Measurements from ENCODE around the gene OSBPL1A.

Gene OSBPL1A

DNA sequence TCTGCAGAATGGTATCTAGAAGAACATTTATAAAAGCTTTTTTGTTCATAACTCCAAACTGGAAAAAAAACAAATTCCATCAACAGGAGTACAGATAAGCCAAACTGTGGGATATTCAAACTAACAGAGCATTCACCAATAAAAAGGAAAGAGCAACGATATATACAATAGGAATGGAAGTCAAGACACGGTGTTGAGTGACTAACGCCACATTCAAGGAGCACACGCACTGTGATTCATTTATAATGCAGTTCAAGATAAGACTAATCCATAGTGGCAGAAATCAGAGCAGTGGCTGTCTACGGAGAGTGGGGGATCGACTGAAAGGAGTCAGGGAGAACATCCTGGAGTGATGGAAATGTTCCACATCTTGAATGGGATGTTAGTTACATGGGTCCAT is 188.1 kb downstream of the OSBPL1A start:
- H3K9ac ChIP-seq (ENCODE audit: low read length): no peak overlapping the region
- no peak overlapping the region for H3K4me3 ChIP-seq (ENCODE audit: low read depth in 1 of 2, low read length in 2 of 2)
- H3K36me3 ChIP-seq (ENCODE audit: insufficient read depth, low read length): no peaks in the 10 kb centered on the region
- H3K9me3 ChIP-seq (ENCODE audit: low read length): no peaks in the 10 kb centered on the region
- H3K27me3 ChIP-seq (ENCODE audit: control insufficient read depth in 1 of 2, insufficient read depth in 2 of 2, low read length in 2 of 2): no peaks in the 10 kb centered on the region
- H3K27ac ChIP-seq (ENCODE audit: low read depth, low read length): no peak overlapping the region
- no peaks in the 10 kb centered on the region for H3K4me1 ChIP-seq (ENCODE audit: insufficient read depth, low read length)

DNA sequence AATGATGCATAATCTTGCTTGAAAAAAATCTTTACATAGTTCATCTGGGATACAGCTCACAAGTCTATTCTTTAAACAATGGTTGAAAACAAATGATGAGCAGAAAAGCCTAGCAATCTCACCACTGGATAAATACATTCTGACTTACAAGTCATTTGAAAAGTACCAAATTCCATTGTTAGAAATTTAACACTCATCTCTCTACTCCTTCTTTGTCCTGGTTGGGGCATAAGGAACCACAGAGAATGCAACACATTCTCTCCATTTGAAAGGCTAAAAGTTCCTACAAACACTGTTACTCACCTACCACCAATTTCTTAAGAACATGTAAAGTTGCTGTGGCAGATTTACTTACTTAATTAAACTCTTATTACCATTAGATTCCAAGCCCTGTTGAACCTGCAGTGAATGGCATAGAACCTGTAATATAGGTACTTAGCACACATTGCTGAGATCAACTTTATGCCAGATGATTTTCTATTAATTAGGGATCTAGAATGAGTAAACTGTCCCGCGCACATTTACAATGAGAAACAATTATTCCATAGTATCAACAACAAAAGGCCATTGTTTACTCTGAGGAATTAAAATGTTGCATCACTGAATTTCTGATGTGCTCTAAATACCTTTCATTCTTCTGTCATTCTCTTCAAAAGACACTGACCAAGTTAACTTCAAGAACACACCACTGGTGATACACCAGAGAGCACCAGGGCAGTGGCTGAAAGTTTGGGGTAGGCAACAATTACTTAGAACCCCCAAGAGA is 189.2 kb downstream of the OSBPL1A start:
- Histone ChIP-seq H3K9ac (ENCODE audit: low read length) (no peak overlapping the region), H3K36me3 (ENCODE audit: insufficient read depth, low read length) (no peaks in the 10 kb centered on the region), H3K9me3 (ENCODE audit: low read length) (no peaks in the 10 kb centered on the region), H3K4me3 (ENCODE audit: low read depth in 1 of 2, low read length in 2 of 2) (no peak overlapping the region), H3K27ac (ENCODE audit: low read depth, low read length) (no peak overlapping the region), H3K4me1 (ENCODE audit: insufficient read depth, low read length) (peaks cover 4% of the 10 kb centered on the region), H3K27me3 (ENCODE audit: control insufficient read depth in 1 of 2, insufficient read depth in 2 of 2, low read length in 2 of 2) (no peaks in the 10 kb centered on the region)

DNA sequence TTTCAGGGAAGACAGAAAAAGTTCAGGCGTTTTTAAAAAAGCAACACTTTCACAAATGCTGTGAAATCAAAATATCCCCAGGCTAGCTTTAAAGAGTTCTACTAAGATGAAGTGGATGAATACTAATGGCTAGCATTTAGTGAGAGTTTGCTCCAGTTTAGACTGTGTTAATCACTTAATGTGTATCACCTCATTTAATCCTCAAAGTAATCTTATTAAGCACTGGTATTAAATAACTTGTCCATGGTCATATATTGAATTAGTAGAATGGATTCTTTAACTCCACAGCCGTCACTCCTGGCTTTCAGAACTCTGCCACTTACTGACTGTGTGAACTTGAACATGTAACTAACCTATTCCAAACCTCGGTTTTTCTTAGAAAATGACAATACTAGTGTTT is 192.7 kb downstream of the OSBPL1A start:
- H3K27ac ChIP-seq (ENCODE audit: low read depth, low read length): no peak overlapping the region
- no peaks in the 10 kb centered on the region for H3K27me3 ChIP-seq (ENCODE audit: control insufficient read depth in 1 of 2, insufficient read depth in 2 of 2, low read length in 2 of 2)
- no peaks in the 10 kb centered on the region for H3K9me3 ChIP-seq (ENCODE audit: low read length)
- H3K36me3 ChIP-seq (ENCODE audit: insufficient read depth, low read length): no peaks in the 10 kb centered on the region
- peaks cover 20% of the 10 kb centered on the region for H3K4me1 ChIP-seq (ENCODE audit: insufficient read depth, low read length)
- H3K4me3 ChIP-seq (ENCODE audit: low read depth in 1 of 2, low read length in 2 of 2): no peak overlapping the region
- H3K9ac ChIP-seq (ENCODE audit: low read length): no peak overlapping the region

DNA sequence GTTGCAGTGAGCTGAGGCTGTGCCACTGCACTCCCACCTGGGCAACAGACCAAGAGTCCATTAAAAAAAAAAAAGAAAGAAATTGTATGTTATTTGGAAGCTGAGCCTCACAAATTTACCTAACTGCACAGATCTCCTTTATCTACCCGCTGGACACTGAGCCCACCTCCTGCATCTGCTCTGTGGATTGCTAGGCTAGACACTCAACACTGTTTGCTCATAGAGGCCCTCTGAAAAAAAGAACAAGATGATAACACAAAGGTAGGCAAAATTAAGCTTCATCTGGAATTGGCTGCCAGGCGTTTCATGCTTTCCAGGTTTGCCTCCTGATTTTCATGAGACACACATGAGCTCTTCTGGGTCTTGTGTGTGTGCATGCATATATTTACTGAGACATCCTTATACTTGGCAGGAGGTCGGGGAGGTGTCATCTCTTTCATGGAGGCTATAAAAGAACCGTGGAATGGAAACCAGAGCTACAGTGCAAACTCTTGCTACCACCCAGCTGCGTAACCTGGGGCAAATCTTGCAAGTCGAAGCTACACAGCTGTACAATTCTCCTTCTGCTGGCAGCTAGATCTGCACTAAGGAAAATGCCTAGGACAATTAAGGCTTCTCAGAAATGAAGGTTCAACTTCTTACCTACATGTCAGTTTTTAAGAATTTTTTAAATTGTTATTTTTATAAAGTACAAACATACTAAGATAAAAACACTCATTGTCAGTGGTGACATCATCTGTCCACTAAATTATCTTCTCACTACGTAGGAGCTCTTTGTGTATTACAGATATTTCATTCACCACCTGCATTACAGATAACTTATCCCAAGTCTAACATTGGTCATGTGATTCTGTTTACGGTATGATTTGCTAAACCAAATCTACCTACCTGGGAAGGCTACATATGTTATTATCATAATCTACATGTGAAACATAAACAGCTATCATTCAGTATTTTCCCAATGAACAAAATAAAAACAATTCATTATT is 195.6 kb downstream of the OSBPL1A start:
- Histone ChIP-seq H3K4me3 (ENCODE audit: low read depth in 1 of 2, low read length in 2 of 2) (no peak overlapping the region), H3K9ac (ENCODE audit: low read length) (no peak overlapping the region), H3K4me1 (ENCODE audit: insufficient read depth, low read length) (peaks cover 27% of the 10 kb centered on the region), H3K27me3 (ENCODE audit: control insufficient read depth in 1 of 2, insufficient read depth in 2 of 2, low read length in 2 of 2) (no peaks in the 10 kb centered on the region), H3K27ac (ENCODE audit: low read depth, low read length) (no peak overlapping the region), H3K36me3 (ENCODE audit: insufficient read depth, low read length) (no peaks in the 10 kb centered on the region), H3K9me3 (ENCODE audit: low read length) (no peaks in the 10 kb centered on the region)

DNA sequence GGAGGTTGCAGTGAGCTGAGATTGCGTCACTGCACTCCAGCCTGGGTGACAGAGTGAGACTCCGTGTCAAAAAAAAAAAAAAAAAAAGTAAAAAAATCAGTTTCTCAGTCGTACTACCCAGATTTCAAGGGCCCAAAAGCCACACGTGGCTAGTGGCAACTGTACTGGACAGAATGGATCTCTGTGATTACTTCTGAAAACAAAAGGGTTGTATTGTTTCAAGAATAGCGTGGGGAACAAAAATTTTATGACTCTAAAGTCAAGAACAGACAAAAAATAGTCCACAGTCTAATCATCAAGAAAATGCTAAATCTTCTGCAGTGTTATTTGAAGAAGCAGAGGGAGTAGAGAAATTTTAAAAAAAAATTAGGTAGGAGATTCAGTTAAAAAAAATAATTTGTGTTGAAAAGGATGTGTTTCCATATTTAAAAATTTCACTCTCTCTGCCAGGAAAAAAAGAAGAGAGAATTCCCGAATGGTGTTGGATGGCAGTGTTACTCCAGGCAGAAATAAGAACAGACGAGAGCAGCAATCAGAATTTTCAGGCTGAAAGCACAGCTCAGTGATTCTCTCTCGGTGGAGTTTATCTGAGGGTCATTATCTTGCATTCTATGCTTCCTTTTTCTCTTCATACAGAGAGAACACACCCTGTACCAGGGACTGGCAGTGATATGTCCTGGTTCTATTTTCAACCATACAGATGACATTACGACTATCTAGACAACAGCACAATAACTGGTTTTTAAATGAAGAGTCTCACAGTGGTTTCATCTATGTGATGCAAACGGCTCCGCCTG is 196.9 kb downstream of the OSBPL1A start:
- Histone ChIP-seq H3K4me1 (ENCODE audit: insufficient read depth, low read length) (peaks cover 27% of the 10 kb centered on the region), H3K27me3 (ENCODE audit: control insufficient read depth in 1 of 2, insufficient read depth in 2 of 2, low read length in 2 of 2) (no peaks in the 10 kb centered on the region), H3K27ac (ENCODE audit: low read depth, low read length) (no peak overlapping the region), H3K9ac (ENCODE audit: low read length) (no peak overlapping the region), H3K9me3 (ENCODE audit: low read length) (no peaks in the 10 kb centered on the region), H3K4me3 (ENCODE audit: low read depth in 1 of 2, low read length in 2 of 2) (no peak overlapping the region), H3K36me3 (ENCODE audit: insufficient read depth, low read length) (no peaks in the 10 kb centered on the region)

DNA sequence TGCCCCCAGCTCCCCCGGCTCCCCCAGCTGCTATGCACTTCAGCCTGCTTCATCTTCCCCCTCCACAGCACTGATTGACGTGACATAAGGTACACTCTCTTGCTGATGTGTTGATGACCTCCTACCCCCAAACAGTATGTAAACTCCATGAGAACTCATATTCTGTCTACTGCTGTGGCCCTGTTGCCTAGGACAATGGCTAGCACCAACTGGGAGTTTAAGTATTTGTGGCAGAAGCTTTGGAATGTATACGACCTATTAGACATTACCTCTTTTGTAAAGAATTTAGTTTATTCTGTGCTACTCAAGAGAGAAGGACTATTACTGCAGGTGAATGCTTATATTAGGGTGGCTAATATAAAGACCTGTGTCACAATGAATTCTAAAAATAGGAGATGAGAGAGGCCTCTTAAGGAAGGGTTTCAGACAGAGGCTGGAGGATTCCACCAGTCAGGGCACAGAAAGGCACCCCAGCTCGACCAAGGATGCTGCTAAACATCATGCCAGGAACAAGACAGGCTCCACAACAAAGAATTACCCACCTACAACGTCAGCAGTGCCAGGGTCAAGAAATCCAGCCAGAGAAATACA is 198.2 kb downstream of the OSBPL1A start:
- no peak overlapping the region for H3K27ac ChIP-seq (ENCODE audit: low read depth, low read length)
- peaks cover 2% of the 10 kb centered on the region for H3K36me3 ChIP-seq (ENCODE audit: insufficient read depth, low read length)
- H3K27me3 ChIP-seq (ENCODE audit: control insufficient read depth in 1 of 2, insufficient read depth in 2 of 2, low read length in 2 of 2): no peaks in the 10 kb centered on the region
- no peak overlapping the region for H3K4me3 ChIP-seq (ENCODE audit: low read depth in 1 of 2, low read length in 2 of 2)
- H3K9ac ChIP-seq (ENCODE audit: low read length): no peak overlapping the region
- no peaks in the 10 kb centered on the region for H3K9me3 ChIP-seq (ENCODE audit: low read length)
- peaks cover 27% of the 10 kb centered on the region for H3K4me1 ChIP-seq (ENCODE audit: insufficient read depth, low read length)

DNA sequence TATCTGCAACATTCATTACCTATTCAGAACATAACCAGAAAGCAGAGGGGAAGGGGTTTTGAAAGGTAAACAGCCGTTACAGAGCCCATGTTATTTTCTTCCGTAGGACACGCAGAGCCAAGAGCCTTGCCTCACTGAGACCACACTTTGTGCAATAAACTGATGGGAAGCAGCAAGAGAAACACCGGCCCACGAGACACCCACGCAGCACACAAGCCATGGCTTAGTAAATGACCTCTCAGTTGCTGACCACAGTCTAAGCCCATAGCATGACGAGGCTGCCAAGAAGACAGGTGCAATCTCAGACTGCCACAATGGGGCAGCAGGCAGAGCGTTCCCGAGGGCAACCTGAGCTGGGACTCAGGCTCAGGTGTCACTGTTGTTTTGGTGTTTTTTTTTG is 199.2 kb downstream of the OSBPL1A start:
- H3K27ac ChIP-seq (ENCODE audit: low read depth, low read length): no peak overlapping the region
- no peak overlapping the region for H3K9ac ChIP-seq (ENCODE audit: low read length)
- peaks cover 3% of the 10 kb centered on the region for H3K36me3 ChIP-seq (ENCODE audit: insufficient read depth, low read length)
- H3K9me3 ChIP-seq (ENCODE audit: low read length): no peaks in the 10 kb centered on the region
- peaks cover 23% of the 10 kb centered on the region for H3K4me1 ChIP-seq (ENCODE audit: insufficient read depth, low read length)
- H3K4me3 ChIP-seq (ENCODE audit: low read depth in 1 of 2, low read length in 2 of 2): no peak overlapping the region
- no peaks in the 10 kb centered on the region for H3K27me3 ChIP-seq (ENCODE audit: control insufficient read depth in 1 of 2, insufficient read depth in 2 of 2, low read length in 2 of 2)

DNA sequence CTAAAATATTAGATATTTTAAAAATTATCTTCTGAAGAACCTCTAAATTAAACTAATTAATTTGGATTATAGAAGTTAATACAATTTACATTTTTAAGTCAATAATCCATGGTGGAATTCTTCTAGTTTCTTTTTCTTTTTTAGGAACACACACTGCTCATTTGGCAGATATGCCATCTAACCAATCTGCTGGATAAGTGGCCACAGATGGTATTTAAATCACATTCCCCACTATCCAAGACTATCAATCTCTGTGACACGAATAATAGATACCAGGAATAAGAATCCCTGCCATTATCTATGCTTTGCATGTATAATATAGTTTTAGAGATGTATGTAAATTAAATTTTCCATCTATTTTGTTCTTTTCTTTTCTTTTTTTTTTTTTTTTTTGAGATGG is 200.2 kb downstream of the OSBPL1A start:
- no peak overlapping the region for H3K27ac ChIP-seq (ENCODE audit: low read depth, low read length)
- peaks cover 21% of the 10 kb centered on the region for H3K4me1 ChIP-seq (ENCODE audit: insufficient read depth, low read length)
- H3K4me3 ChIP-seq (ENCODE audit: low read depth in 1 of 2, low read length in 2 of 2): no peak overlapping the region
- no peaks in the 10 kb centered on the region for H3K27me3 ChIP-seq (ENCODE audit: control insufficient read depth in 1 of 2, insufficient read depth in 2 of 2, low read length in 2 of 2)
- H3K9ac ChIP-seq (ENCODE audit: low read length): no peak overlapping the region
- peaks cover 3% of the 10 kb centered on the region for H3K36me3 ChIP-seq (ENCODE audit: insufficient read depth, low read length)
- H3K9me3 ChIP-seq (ENCODE audit: low read length): no peaks in the 10 kb centered on the region

DNA sequence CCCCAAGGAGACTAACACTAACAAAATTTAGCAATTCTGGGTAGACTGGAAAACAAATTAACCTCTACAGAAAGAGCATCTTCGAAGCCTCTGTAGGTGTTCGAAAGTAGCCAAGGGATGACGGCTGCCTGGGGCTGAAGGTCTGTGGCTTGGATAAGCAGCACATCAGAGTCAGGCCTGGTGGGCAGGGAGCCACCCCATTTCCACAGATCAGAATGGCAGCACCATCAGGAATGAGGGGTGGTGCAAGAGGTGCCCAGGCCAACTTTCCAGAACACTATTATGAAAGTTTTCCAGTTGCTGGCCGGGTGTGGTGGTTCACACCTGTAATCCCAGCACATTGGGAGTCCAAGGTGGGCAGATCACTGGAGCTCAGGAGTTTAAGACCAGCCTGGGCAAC is 200.9 kb downstream of the OSBPL1A start:
- H3K27ac ChIP-seq (ENCODE audit: low read depth, low read length): no peak overlapping the region
- H3K9ac ChIP-seq (ENCODE audit: low read length): no peak overlapping the region
- peaks cover 16% of the 10 kb centered on the region for H3K4me1 ChIP-seq (ENCODE audit: insufficient read depth, low read length)
- H3K36me3 ChIP-seq (ENCODE audit: insufficient read depth, low read length): peaks cover 3% of the 10 kb centered on the region
- no peaks in the 10 kb centered on the region for H3K9me3 ChIP-seq (ENCODE audit: low read length)
- no peaks in the 10 kb centered on the region for H3K27me3 ChIP-seq (ENCODE audit: control insufficient read depth in 1 of 2, insufficient read depth in 2 of 2, low read length in 2 of 2)
- no peak overlapping the region for H3K4me3 ChIP-seq (ENCODE audit: low read depth in 1 of 2, low read length in 2 of 2)

DNA sequence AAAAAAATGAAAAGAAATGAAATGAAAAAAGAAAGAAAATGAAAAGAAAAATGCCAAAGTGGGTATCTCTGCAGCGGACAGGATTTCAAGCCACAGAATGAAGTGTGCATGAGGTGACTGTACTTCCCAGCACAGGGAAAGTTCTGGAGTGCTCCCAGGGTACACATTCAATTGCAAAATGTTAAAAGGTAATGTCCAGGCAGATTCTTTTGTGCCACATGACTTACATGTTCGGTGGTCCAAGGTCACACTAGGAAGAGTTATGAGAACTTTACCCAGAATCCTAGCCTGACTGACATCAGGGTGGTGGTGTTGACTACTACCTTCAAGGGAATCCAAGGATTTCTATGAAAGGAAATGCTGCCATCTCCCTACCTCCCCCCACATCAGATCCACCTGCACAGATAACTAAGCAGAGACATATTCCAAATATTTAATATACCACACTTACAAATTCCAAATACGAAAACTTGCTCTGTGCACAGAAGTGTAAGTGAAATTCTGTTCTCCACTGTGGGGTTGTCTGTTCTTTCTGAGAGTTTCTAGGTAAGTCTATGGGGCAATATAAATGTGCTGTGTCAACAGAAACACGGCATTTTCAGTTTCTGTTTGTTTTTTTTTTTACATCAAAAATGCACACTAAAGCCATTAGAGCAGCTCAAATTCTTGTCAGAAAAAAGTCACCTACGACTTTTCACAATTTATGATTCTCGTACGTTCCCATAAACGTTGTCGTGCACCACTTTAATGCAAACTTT is 202.1 kb downstream of the OSBPL1A start:
- Histone ChIP-seq H3K27me3 (ENCODE audit: control insufficient read depth in 1 of 2, insufficient read depth in 2 of 2, low read length in 2 of 2) (no peaks in the 10 kb centered on the region), H3K9ac (ENCODE audit: low read length) (no peak overlapping the region), H3K4me1 (ENCODE audit: insufficient read depth, low read length) (peaks cover 7% of the 10 kb centered on the region), H3K9me3 (ENCODE audit: low read length) (no peaks in the 10 kb centered on the region), H3K4me3 (ENCODE audit: low read depth in 1 of 2, low read length in 2 of 2) (no peak overlapping the region), H3K27ac (ENCODE audit: low read depth, low read length) (no peak overlapping the region), H3K36me3 (ENCODE audit: insufficient read depth, low read length) (peaks cover 3% of the 10 kb centered on the region)

All from muscle layer of colon (tissue), 2 donors.